Neural cell (in vitro differentiated cells): Measurements from ENCODE around the gene ACOXL. TPM values are rescaled to one million over a fixed set of nuclear protein-coding genes. Genes with fewer than 3 reads are reported as not detected.

Experiments
- H2AFZ ChIP-seq: fragments of 200-600, 300-800 bp; sonication (generic), shearing (Covaris generic); 2 replicates; pipeline ENCODE4 v1.6.0; 2014; ENCODE audit warnings: low read depth, mild to moderate bottlenecking, antibody characterized with exemption, low read length, moderate library complexity
- H3F3A ChIP-seq: fragments of 200-600 bp; shearing (Covaris generic); 2 replicates; pipeline ENCODE4 v1.6.1; 2016; ENCODE audit warnings: mild to moderate bottlenecking, moderate library complexity, mixed read lengths, antibody characterized with exemption, low read length; ENCODE audit not compliant: insufficient read depth, poor library complexity, severe bottlenecking
- H3K27ac ChIP-seq: fragments of 200-600, 300-800 bp; sonication (generic), shearing (Covaris generic); 2 replicates; pipeline ENCODE4 v1.5.1; 2014; ENCODE audit warnings: mild to moderate bottlenecking, low read length, moderate library complexity
- H3K27me3 ChIP-seq: fragments of 300-800, 200-600 bp; sonication (generic), shearing (Covaris generic); 2 replicates; pipeline ENCODE4 v1.6.0; 2014; ENCODE audit warnings: mild to moderate bottlenecking, low read depth, low read length, moderate library complexity; ENCODE audit not compliant: insufficient read depth
- H3K36me3 ChIP-seq: fragments of 300-800, 200-600 bp; sonication (generic), shearing (Covaris generic); 2 replicates; pipeline ENCODE4 v1.5.1; 2014; ENCODE audit warnings: mild to moderate bottlenecking, antibody characterized with exemption, low read length, moderate library complexity; ENCODE audit not compliant: insufficient read depth
- H3K4me2 ChIP-seq: fragments of 300-800, 200-600 bp; sonication (generic), shearing (Covaris generic); 2 replicates; pipeline ENCODE4 v1.6.0; 2014; ENCODE audit warnings: mild to moderate bottlenecking, low read length
- H3K4me3 ChIP-seq: fragments of 300-800, 200-600 bp; sonication (generic), shearing (Covaris generic); 2 replicates; pipeline ENCODE4 v1.5.1; 2014; ENCODE audit warnings: mild to moderate bottlenecking, low read length, moderate library complexity
- H3K79me2 ChIP-seq: fragments of 200-600 bp; shearing (Covaris generic); replicated peaks from 2 replicates; pipeline ENCODE4 v1.6.0; 2014; ENCODE audit warnings: mild to moderate bottlenecking, low read length, moderate library complexity; ENCODE audit not compliant: insufficient read depth
- H3K9ac ChIP-seq: fragments of 300-800, 200-600 bp; sonication (generic), shearing (Covaris generic); 2 replicates; pipeline ENCODE4 v1.6.1; 2016; ENCODE audit warnings: mild to moderate bottlenecking, low read length, mixed read lengths
- H3K9me2 ChIP-seq: fragments of 200-600 bp; shearing (Covaris generic); 2 replicates; pipeline ENCODE4 v1.6.1; 2016; ENCODE audit warnings: mild to moderate bottlenecking, low read length, mixed read lengths; ENCODE audit not compliant: insufficient read depth
- H3K9me3 ChIP-seq: fragments of 200-600, 300-800 bp; sonication (generic), shearing (Covaris generic); 2 replicates; pipeline ENCODE4 v1.6.1; 2016; ENCODE audit warnings: mild to moderate bottlenecking, mixed run types, low read length, moderate library complexity, mixed read lengths
- H4K20me1 ChIP-seq: fragments of 200-600 bp; shearing (Covaris generic); 2 replicates; pipeline ENCODE4 v1.6.1; 2016; ENCODE audit warnings: mild to moderate bottlenecking, mixed run types; ENCODE audit not compliant: insufficient read depth
- EP300 ChIP-seq: fragments of 450-650 bp; conservative IDR thresholded peaks from 2 replicates; pipeline ENCODE4 v1.6.1; 2014; ENCODE audit warnings: antibody characterized with exemption, mild to moderate bottlenecking, moderate library complexity; ENCODE audit not compliant: poor library complexity, severe bottlenecking
- EZH2 ChIP-seq: fragments of 200-600, 300-800 bp; shearing (Covaris generic), sonication (generic); IDR thresholded peaks from 2 replicates; pipeline ENCODE4 v1.6.1; 2014; ENCODE audit warnings: antibody characterized with exemption, low read length, borderline replicate concordance, mild to moderate bottlenecking; ENCODE audit not compliant: insufficient read depth, poor library complexity, severe bottlenecking
- MXI1 ChIP-seq: fragments of 450-650 bp; conservative IDR thresholded peaks from 2 replicates; pipeline ENCODE4 v1.6.1; 2014; ENCODE audit warnings: antibody characterized with exemption, mild to moderate bottlenecking; ENCODE audit not compliant: poor library complexity, severe bottlenecking
- POLR2AphosphoS5 ChIP-seq: IDR thresholded peaks from 2 replicates; pipeline ENCODE4 v1.6.1; 2012
- RAD21 ChIP-seq: fragments of 450-650 bp; conservative IDR thresholded peaks from 2 replicates; pipeline ENCODE4 v1.6.1; 2014; ENCODE audit warnings: antibody characterized with exemption, mild to moderate bottlenecking, moderate library complexity
- SMC3 ChIP-seq: fragments of 450-650 bp; conservative IDR thresholded peaks from 2 replicates; pipeline ENCODE4 v1.6.1; 2014; ENCODE audit warnings: antibody characterized with exemption, mild to moderate bottlenecking, moderate library complexity; ENCODE audit not compliant: poor library complexity
- TAF1 ChIP-seq: IDR thresholded peaks from 2 replicates; pipeline ENCODE4 v1.6.1; 2012; ENCODE audit warnings: low read depth
- polyA plus RNA-seq: library from polyadenylated mRNA; depleted of rRNA; stranded (reverse); fragments of >200 nt; gene quantifications from 2 replicates; pipeline ENCODE4 v1.2.3, GENCODE V29; 2014
- TF ChIP-seq, protein P1 (sequence below): IDR thresholded peaks from 2 replicates; pipeline ENCODE4 v1.6.1; 2012; ENCODE audit warnings: borderline replicate concordance
- TF ChIP-seq, protein P2 (sequence below): fragments of 450-650 bp; IDR thresholded peaks from 2 replicates; pipeline ENCODE4 v1.5.1; 2014; ENCODE audit warnings: antibody characterized with exemption, mild to moderate bottlenecking, moderate library complexity; ENCODE audit not compliant: poor library complexity, severe bottlenecking

The ACOXL gene
- polyA plus RNA-seq, 1 donor from 2014 or later = not detected

DNA sequence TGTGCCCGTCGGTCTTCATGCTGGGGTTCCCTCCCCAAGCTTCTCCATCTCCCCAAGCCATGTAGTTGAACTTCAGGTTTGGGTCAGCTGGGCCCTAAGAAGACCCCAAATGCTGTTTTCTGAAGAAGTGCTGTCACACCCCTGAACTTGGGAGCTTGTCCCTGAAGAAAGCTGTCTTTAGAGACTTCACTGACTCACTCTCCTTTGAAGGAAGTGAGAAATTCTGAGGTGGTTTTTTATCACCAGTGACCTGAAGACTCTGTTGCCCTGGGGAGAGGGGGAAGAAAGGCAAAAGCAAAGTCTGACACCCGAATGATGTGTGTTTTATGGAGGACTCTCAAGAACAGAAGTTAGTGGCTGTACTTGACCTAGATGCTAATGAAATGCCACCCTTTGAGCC, 304.8 kb downstream of the ACOXL start:
- Histone ChIP-seq H3K4me3 (no peak overlapping the region), H3K36me3 (no peaks in the 10 kb centered on the region), H3K9ac (no peak overlapping the region), H3K4me2 (no peak overlapping the region), H3K27ac (no peak overlapping the region), H3K27me3 (no peaks in the 10 kb centered on the region), H3K9me2 (no peaks in the 10 kb centered on the region), H4K20me1 (no peaks in the 10 kb centered on the region), H3K9me3 (no peaks in the 10 kb centered on the region), H3K79me2 (no peaks in the 10 kb centered on the region), H2AFZ (no peak overlapping the region), H3F3A (no peaks in the 10 kb centered on the region)
- TF ChIP-seq EZH2 (no peak), POLR2AphosphoS5 (no peak), SMC3 (no peak), TAF1 (no peak), MXI1 (no peak), EP300 (no peak), RAD21 (no peak)
- TF ChIP-seq, protein P1, sequence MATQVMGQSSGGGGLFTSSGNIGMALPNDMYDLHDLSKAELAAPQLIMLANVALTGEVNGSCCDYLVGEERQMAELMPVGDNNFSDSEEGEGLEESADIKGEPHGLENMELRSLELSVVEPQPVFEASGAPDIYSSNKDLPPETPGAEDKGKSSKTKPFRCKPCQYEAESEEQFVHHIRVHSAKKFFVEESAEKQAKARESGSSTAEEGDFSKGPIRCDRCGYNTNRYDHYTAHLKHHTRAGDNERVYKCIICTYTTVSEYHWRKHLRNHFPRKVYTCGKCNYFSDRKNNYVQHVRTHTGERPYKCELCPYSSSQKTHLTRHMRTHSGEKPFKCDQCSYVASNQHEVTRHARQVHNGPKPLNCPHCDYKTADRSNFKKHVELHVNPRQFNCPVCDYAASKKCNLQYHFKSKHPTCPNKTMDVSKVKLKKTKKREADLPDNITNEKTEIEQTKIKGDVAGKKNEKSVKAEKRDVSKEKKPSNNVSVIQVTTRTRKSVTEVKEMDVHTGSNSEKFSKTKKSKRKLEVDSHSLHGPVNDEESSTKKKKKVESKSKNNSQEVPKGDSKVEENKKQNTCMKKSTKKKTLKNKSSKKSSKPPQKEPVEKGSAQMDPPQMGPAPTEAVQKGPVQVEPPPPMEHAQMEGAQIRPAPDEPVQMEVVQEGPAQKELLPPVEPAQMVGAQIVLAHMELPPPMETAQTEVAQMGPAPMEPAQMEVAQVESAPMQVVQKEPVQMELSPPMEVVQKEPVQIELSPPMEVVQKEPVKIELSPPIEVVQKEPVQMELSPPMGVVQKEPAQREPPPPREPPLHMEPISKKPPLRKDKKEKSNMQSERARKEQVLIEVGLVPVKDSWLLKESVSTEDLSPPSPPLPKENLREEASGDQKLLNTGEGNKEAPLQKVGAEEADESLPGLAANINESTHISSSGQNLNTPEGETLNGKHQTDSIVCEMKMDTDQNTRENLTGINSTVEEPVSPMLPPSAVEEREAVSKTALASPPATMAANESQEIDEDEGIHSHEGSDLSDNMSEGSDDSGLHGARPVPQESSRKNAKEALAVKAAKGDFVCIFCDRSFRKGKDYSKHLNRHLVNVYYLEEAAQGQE = no peak
- TF ChIP-seq, protein P2, sequence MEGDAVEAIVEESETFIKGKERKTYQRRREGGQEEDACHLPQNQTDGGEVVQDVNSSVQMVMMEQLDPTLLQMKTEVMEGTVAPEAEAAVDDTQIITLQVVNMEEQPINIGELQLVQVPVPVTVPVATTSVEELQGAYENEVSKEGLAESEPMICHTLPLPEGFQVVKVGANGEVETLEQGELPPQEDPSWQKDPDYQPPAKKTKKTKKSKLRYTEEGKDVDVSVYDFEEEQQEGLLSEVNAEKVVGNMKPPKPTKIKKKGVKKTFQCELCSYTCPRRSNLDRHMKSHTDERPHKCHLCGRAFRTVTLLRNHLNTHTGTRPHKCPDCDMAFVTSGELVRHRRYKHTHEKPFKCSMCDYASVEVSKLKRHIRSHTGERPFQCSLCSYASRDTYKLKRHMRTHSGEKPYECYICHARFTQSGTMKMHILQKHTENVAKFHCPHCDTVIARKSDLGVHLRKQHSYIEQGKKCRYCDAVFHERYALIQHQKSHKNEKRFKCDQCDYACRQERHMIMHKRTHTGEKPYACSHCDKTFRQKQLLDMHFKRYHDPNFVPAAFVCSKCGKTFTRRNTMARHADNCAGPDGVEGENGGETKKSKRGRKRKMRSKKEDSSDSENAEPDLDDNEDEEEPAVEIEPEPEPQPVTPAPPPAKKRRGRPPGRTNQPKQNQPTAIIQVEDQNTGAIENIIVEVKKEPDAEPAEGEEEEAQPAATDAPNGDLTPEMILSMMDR = no peak

DNA sequence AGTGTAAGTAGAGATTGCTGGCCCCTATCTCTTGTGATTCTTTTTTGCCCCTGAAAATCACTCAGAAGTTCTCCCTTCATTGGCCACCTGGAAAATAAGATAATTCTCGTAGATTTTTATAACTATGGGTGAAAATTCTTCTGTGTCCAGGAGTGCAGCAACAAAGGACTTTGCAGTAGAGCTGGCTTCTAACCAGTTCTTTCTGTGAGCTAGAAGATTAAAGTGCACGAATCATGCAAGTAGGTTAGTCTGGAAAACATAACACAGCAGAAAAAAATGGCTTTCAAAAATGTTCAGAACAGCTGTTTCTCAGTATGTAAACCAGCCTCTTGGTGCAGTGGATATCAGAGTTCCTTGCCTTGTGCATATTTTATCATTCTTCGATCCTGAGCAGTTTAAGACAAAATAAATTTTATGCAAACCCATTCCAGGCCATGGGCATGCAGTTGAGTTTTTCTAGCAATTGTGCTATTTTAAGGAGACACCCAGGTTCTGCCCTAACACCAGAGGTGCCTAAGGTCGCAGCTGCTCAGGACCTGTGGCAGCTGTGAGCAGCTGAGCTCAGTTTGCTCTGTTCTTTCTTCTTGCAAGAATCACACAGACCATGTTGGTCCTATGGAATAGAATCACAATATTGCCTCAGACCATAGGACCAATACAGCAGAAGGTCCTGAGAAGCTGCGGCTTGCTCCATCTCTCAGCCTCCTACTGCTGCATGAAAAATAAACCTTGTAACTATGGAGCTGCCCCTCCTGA, 307.4 kb downstream of the ACOXL start:
- H3K36me3 ChIP-seq = no peaks in the 10 kb centered on the region
- H3K79me2 ChIP-seq = no peaks in the 10 kb centered on the region
- no peaks in the 10 kb centered on the region for H4K20me1 ChIP-seq
- no peaks in the 10 kb centered on the region for H3K9me2 ChIP-seq
- no peaks in the 10 kb centered on the region for H3K9me3 ChIP-seq
- no peak overlapping the region for H2AFZ ChIP-seq
- H3K4me2 ChIP-seq = no peak overlapping the region
- no peak overlapping the region for H3K4me3 ChIP-seq
- H3K27me3 ChIP-seq = no peaks in the 10 kb centered on the region
- no peak for TF ChIP-seq MXI1
- no peak for TF ChIP-seq RAD21
- no peak for TF ChIP-seq EZH2
- no peak for TF ChIP-seq TAF1
- no peak for TF ChIP-seq EP300
- no peak for TF ChIP-seq SMC3
- TF ChIP-seq, protein P2 = no peak
- no peak for TF ChIP-seq POLR2AphosphoS5
- TF ChIP-seq, protein P1 = no peak
- H3K27ac ChIP-seq = no peak overlapping the region
- H3K9ac ChIP-seq = no peak overlapping the region
- no peaks in the 10 kb centered on the region for H3F3A ChIP-seq
